GM06990 (cell line): ENCODE measurements around the gene TENM3.

Experiments
- DNase-seq: peaks from one replicate; pipeline ENCODE4 v3.0.0-alpha.2; 2011; ENCODE audit not compliant: insufficient read length; ENCODE audit errors: extremely low read depth
- H3K27me3 ChIP-seq: replicated peaks from 2 replicates; pipeline ENCODE4 v1.6.0; 2011; ENCODE audit warnings: low read length; ENCODE audit not compliant: control insufficient read depth, insufficient read depth
- H3K36me3 ChIP-seq: 2 replicates; pipeline ENCODE4 v1.5.1; 2011; ENCODE audit warnings: low read length; ENCODE audit not compliant: control insufficient read depth, insufficient read depth
- H3K4me3 ChIP-seq: replicated peaks from 2 replicates; pipeline ENCODE4 v1.5.1; 2011; ENCODE audit warnings: low read depth, mild to moderate bottlenecking, control low read depth, low read length
- CTCF ChIP-seq: IDR thresholded peaks from 2 replicates; pipeline ENCODE4 v1.5.1; 2011; ENCODE audit warnings: low read length, control low read depth, mild to moderate bottlenecking, inconsistent platforms; ENCODE audit not compliant: insufficient read depth, poor library complexity, severe bottlenecking

Gene TENM3

GRCh38 chr4:182411391-182411790 is 168.2 kb downstream of the TENM3 start:
- Histone ChIP-seq H3K27me3 (no peaks in the 10 kb centered on the region), H3K4me3 (no peak overlapping the region), H3K36me3 (no peaks in the 10 kb centered on the region)
- no peak for TF ChIP-seq CTCF
- DNase-seq = no peak

- TF ChIP-seq CTCF = no peak
- DNase-seq = no peak
- no peaks in the 10 kb centered on the region for H3K36me3 ChIP-seq
- no peak overlapping the region for H3K4me3 ChIP-seq
- no peaks in the 10 kb centered on the region for H3K27me3 ChIP-seq
These were observed 170.3 kb downstream of the TENM3 start for GRCh38 chr4:182413550-182413949.

- no peak for TF ChIP-seq CTCF
- DNase-seq = no peak
These were observed 171.9 kb downstream of the TENM3 start for GRCh38 chr4:182415116-182415515.

GRCh38 chr4:182416067-182416466 is 172.9 kb downstream of the TENM3 start:
- Histone ChIP-seq H3K36me3 (no peaks in the 10 kb centered on the region), H3K27me3 (no peaks in the 10 kb centered on the region), H3K4me3 (no peak overlapping the region)
- DNase-seq = no peak
- no peak for TF ChIP-seq CTCF

More at GRCh38 chr4:182415116-182415515, 171.9 kb downstream of the TENM3 start:
- Histone ChIP-seq H3K36me3 (no peaks in the 10 kb centered on the region), H3K27me3 (no peaks in the 10 kb centered on the region), H3K4me3 (no peak overlapping the region)

GRCh38 chr4:182418054-182418734 is 175.0 kb downstream of the TENM3 start:
- no peaks in the 10 kb centered on the region for H3K27me3 ChIP-seq
- no peak for TF ChIP-seq CTCF
- DNase-seq = no peak
- no peak overlapping the region for H3K4me3 ChIP-seq
- no peaks in the 10 kb centered on the region for H3K36me3 ChIP-seq

GRCh38 chr4:182420189-182420588 is 177.0 kb downstream of the TENM3 start:
- no peak for DNase-seq
- Histone ChIP-seq H3K27me3 (no peaks in the 10 kb centered on the region), H3K4me3 (no peak overlapping the region), H3K36me3 (no peaks in the 10 kb centered on the region)
- no peak for TF ChIP-seq CTCF
